A673 (cell line): ENCODE results near the gene CD3G.

Experiments used
- CTCF ChIP-seq: fragments of 300-800, 200-600 bp; sonication (generic); conservative IDR thresholded peaks from 2 replicates; pipeline ENCODE4 v1.5.1; 2017; ENCODE audit warnings: low read depth, mild to moderate bottlenecking, antibody characterized with exemption, low read length, moderate library complexity, mixed read lengths
- EZH2 ChIP-seq: fragments of 200-600 bp; sonication (generic); IDR thresholded peaks from 2 replicates; pipeline ENCODE4 v1.6.1; 2017; ENCODE audit warnings: borderline replicate concordance, low read depth, mild to moderate bottlenecking, mixed read lengths, antibody characterized with exemption, low read length; ENCODE audit not compliant: poor library complexity, severe bottlenecking

GRCh38 chr11:118304227-118304567, 39.9 kb upstream of the CD3G start:
- TF ChIP-seq CTCF, result no peak
- no peak for TF ChIP-seq EZH2
